22Rv1 (cell line): Measurements from ENCODE around the gene CLSTN2.

ENCODE experiments used
- H3K27ac ChIP-seq: fragments of 450-650 bp; 2 replicates; pipeline ENCODE4 v1.5.1; 2017
- ZFX ChIP-seq: fragments of 450-650 bp; IDR thresholded peaks from 2 replicates; pipeline ENCODE4 v1.6.1; 2017; ENCODE audit warnings: antibody characterized with exemption, borderline replicate concordance
- TF ChIP-seq, protein P1 (sequence below): fragments of 450-650 bp; IDR thresholded peaks from 2 replicates; pipeline ENCODE4 v1.5.1; 2017; ENCODE audit warnings: mild to moderate bottlenecking

CLSTN2 gene

DNA sequence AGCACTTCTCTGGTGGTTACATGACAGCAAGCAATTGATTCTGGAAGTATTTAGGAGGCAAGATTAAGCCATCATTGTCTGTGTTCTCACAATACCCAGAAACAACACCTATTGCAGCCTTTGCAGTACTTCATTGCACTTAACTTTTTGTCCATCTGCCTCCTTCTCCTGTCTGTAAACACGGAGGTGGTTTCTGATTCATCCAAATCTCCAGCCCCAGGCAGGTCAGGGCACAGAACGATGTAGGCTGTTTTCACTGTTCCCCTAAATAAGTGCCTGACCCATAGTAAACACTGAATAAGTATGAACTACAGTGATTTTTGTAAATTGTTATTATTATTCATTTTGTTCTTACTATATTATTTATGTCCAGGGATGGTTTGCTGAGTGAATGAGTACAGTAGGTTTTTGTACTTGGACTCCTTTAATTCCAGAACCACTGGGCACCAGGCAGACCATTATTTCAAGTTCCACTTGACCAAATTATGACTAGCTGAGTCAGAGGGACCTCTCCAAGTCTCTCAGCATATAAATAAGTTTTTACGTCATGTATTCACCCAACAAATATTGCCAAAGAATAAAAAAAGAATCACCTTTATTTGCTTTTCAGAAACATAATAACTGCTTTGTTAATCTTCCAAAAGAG, 459.6 kb downstream of the CLSTN2 start:
- no peak overlapping the region for H3K27ac ChIP-seq
- TF ChIP-seq, protein P1, sequence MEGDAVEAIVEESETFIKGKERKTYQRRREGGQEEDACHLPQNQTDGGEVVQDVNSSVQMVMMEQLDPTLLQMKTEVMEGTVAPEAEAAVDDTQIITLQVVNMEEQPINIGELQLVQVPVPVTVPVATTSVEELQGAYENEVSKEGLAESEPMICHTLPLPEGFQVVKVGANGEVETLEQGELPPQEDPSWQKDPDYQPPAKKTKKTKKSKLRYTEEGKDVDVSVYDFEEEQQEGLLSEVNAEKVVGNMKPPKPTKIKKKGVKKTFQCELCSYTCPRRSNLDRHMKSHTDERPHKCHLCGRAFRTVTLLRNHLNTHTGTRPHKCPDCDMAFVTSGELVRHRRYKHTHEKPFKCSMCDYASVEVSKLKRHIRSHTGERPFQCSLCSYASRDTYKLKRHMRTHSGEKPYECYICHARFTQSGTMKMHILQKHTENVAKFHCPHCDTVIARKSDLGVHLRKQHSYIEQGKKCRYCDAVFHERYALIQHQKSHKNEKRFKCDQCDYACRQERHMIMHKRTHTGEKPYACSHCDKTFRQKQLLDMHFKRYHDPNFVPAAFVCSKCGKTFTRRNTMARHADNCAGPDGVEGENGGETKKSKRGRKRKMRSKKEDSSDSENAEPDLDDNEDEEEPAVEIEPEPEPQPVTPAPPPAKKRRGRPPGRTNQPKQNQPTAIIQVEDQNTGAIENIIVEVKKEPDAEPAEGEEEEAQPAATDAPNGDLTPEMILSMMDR, result no peak
- TF ChIP-seq ZFX, result no peak

DNA sequence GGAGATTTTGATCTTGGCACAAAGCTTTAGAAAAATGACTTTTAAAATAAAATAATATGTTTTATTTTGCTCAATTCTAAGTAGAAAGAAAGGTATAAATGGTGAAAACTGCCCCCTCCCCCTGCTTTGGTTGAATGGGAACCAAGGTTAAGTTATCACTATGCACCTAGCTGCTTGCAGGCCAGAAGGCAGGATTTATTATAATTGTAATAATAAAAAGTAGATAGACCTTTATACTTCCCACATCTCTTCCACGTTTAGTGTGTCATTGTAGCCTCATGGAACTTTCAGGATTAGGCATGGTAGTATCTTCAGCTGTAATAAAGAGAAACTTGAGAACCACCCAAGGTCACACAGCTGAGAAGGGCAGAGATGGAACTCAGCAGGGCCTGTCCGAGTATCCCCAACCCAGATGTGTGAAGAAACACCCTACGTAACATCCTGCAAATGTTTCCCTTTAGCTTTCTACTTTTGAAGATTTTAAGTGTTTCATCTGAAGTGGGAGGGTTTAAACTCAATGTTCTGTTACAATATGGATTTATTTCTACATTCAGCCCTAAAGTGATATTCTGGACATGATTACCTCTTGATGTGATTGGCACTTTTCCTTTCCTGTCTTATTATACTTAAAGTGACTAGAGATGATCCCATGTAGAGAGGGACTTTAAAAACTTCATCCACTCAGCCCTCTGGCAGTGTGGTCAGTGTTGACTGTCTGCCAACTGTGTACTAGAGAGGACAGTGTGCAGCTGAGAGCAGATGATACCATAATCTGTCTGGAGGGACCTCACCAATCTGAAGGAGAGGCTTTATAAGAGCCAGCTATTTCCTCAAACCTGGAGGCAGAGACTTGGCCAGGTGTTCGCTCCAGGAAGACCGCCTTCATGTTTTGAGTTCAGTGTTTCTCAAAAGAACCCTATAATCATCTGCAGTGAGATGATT, 460.4 kb downstream of the CLSTN2 start:
- H3K27ac ChIP-seq, result no peak overlapping the region
- TF ChIP-seq ZFX, result no peak
- TF ChIP-seq, protein P1, result no peak

DNA sequence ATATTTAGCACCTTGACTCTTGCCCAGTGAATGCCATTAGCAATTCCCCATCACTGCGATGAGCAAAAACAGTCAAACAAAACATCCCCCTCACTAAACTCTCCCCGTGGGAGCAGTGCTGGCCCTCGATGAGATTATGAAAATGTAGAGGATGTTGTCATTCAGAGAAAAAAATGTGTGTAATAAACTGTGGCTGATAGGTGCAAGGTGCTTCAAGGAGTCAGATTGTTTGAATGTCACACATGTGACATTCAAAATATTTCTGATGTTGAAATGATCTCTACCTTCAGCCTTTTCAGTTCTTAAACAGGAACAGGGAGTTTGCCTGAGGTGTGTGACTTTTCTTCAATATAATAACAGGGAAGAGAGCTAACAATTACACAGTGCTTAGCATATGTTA, 461.1 kb downstream of the CLSTN2 start:
- no peak overlapping the region for H3K27ac ChIP-seq
- TF ChIP-seq, protein P1, result no peak
- no peak for TF ChIP-seq ZFX

DNA sequence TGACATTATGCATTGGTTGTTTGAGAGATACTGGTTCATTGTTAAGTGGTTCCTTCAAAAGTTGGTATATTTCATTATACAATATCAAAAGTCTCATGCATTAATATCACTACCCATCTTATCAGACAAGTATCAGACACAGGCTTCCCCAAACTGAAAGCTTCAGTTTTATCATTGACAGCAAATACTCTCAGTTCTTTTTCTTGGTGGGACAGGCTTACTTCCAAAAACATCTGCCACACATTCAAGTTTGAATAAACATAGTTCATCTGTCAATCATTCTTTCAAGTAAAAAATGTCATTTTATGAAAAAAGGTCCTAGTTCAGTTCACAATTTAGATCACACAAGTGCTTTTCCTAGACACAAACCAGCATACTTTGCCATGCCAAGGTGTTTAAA, 462.9 kb downstream of the CLSTN2 start:
- TF ChIP-seq, protein P1, result no peak
- TF ChIP-seq ZFX, result no peak
- no peak overlapping the region for H3K27ac ChIP-seq

DNA sequence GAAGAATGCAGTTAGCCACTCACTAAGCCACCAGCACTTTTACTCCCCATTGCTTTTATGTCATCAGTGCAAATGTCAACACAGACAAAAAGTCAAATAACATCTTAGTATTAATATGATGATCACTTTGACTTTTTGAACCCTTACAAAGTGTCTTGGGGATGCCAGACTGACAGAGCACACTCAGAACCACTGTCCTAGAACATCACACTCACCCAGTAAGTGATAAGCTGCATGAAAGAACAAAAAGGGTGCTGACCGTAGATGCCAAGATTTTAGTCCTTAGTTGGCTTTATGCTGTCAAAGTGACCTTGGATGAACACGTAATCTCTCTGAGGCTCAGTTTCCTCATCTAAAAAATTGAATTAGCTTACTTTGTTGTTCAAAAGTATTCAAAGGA, 463.4 kb downstream of the CLSTN2 start:
- no peak overlapping the region for H3K27ac ChIP-seq
- no peak for TF ChIP-seq ZFX
- TF ChIP-seq, protein P1, result no peak

DNA sequence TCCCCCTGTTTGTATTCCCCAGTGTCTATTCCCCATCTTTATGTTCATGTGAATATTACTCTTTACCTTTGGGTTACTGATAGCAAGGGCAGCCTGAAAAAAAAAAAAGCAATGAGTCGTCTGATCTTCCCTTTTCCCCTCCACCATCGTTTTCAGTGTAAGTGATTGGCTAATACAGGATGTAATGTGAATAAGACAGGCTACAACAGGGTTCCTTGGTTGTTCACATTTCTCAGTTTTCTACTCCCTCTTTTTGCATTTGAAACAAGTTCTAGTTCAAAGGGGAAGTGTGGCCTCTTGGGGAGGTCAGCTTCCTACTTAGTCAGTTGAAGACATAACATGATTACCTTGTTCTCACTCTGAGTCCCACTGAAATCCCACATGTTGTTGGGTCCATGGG, 464.9 kb downstream of the CLSTN2 start:
- TF ChIP-seq, protein P1, result no peak
- TF ChIP-seq ZFX, result no peak
- H3K27ac ChIP-seq, result no peak overlapping the region

DNA sequence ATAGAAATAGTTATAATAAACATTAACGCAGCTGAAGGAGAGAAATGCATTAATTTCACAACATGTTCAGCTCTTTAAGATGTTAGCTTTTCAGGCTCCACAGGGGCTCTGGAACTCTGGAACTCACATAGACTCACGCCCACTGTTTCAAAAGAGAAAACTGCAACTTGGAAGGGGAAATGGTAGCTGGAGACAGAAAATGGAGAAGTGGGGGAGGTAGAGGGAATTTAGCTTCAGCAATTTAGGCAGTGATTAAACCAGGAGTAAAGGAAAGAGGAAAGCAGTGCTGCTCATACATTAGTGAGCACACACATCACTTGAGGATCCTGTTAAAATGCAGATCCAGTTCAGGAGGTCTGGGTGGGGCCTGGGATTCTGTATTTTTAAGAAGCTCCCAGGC, 468.1 kb downstream of the CLSTN2 start:
- TF ChIP-seq, protein P1, result no peak
- no peak for TF ChIP-seq ZFX
- H3K27ac ChIP-seq, result no peak overlapping the region
